ENCODE measurements around the gene THAP8. TPM values are rescaled to one million over a fixed set of nuclear protein-coding genes. Genes with fewer than 3 reads are reported as not detected.

The THAP8 gene
- total and polyA plus RNA-seq, 2 donors (not counting 3 experiments of a cell fraction or from before 2014, with no cell fraction given) = 2.9 to 6.6 TPM

DNA sequence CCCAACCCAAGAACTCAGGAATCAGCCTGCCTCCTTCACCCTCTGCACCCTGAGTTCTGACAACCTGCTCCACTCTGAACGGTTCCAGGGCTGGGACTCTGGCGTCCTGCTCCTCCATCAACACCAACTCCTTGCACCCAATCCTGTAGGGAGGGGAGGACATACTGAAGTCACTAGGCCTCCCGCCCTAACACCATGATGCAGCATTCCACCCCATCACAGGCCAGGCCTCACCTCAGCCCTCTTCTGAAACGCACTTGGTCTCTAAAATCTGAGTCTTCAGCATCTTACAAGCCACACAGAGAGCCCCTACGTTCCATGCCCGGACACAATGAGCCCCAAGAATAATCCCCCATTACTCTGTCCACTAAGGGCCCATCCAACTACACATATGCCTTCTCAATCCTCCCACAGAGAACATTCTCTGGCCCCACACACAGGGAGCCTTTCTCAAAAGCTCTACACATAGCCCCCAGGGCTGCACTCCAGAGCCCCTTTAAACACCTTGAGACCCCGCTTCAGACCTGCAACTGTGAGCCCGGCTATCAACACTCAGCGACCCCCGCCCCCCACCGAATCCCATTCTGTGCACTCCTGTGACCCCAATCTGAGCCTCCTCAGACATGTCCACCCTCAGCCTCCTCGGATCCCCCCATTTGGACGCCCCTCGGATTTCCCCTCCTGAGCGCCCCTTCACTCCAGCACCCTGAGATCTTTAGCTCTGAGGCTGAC is 40.6 kb downstream of the THAP8 start:
- H3K27me3 ChIP-seq (ENCODE audit: control insufficient read depth in 2 of 2, insufficient read depth in 2 of 2, low read length in 2 of 2) = no peaks in the 10 kb centered on the region
- H3K4me3 ChIP-seq (replicated peaks in 1 of 3; ENCODE audit: insufficient read depth in 1 of 3, low read depth in 1 of 3, low read length in 3 of 3) = peak overlapping the region; percentile 69 to 96 (median 91)
- intact Hi-C loops (cut with micrococcal nuclease) (loop anchor here (1.0 kb wide), 3 partner anchors 18 to 102 kb away; partner anchors contain the start of genes SDHAF1, TBCB, THAP8 and WDR62), dilution Hi-C loops (cut with MboI; ENCODE audit: extremely low pct_ligation_motif_present, low sequenced_read_pairs) (no loop called here)
- FAIRE-seq = peak; percentile 37
- H3K79me2 ChIP-seq (ENCODE audit: control insufficient read depth, insufficient read depth, low read length) = no peaks in the 10 kb centered on the region
- peaks cover 14% of the 10 kb centered on the region for H3K4me1 ChIP-seq (ENCODE audit: control insufficient read depth, extremely low read depth, insufficient read depth, low read length)
- peak overlapping the region; percentile 94 for H2AFZ ChIP-seq (ENCODE audit: low read depth, low read length)
- DNase-seq (ENCODE audit: low read depth, low spot score) = no peak
- peaks cover 0 to 12% of the 10 kb centered on the region in 2 experiments for H3K36me3 ChIP-seq (ENCODE audit: control insufficient read depth in 2 of 2, extremely low read depth in 1 of 2, insufficient read depth in 2 of 2, low read length in 2 of 2)
- H3K27ac ChIP-seq (ENCODE audit: insufficient read depth, low read depth, low read length) = peak overlapping the region; percentile 65
- POLR2A ChIA-PET = interaction anchor here (0.9 kb wide), 1 partner anchor 40 kb away, joined by 3 read pairs; no protein-coding TSS in a partner anchor
- peak overlapping the region; percentile 88 for H3K9ac ChIP-seq (replicated peaks; ENCODE audit: extremely low read depth, insufficient read depth, low read length)
- CTCF ChIA-PET = interaction anchor here (0.8 to 1.2 kb wide), 6 partner anchors 8 to 40 kb away, joined by 3 to 6 read pairs (median 4); partner anchors contain the start of genes CLIP3, SDHAF1 and THAP8
- BruUV-seq (replicated peaks) = no TSS peak
- H3K9me3 ChIP-seq (replicated peaks; ENCODE audit: control insufficient read depth, insufficient read depth, low read length) = no peaks in the 10 kb centered on the region
- TF ChIP-seq, protein P1, sequence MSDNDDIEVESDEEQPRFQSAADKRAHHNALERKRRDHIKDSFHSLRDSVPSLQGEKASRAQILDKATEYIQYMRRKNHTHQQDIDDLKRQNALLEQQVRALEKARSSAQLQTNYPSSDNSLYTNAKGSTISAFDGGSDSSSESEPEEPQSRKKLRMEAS (IDR thresholded peaks at IDR 0.05; ENCODE audit: insufficient read depth, insufficient read length) = no peak
- TF ChIP-seq MYC (IDR thresholded peaks at IDR 0.05; ENCODE audit: low read depth, low read length) (no peak), JUN (IDR thresholded peaks at IDR 0.05; ENCODE audit: borderline replicate concordance, insufficient read depth, insufficient read length, low read depth) (no peak), FOS (IDR thresholded peaks at IDR 0.05; ENCODE audit: borderline replicate concordance, insufficient read depth, low read length) (no peak), POLR2AphosphoS5 (IDR thresholded peaks at IDR 0.05; ENCODE audit: insufficient read depth, low read depth, low read length) (no peak), GATA2 (IDR thresholded peaks at IDR 0.05; ENCODE audit: insufficient read depth, insufficient read length, low read depth, low read length) (no peak), POLR2A (IDR thresholded peaks at IDR 0.05; ENCODE audit: low read depth, low read length) (no peak), EZH2 (IDR thresholded peaks at IDR 0.05; ENCODE audit: borderline replicate concordance, low read depth, low read length, severe bottlenecking) (no peak)
- TF ChIP-seq, protein P2, sequence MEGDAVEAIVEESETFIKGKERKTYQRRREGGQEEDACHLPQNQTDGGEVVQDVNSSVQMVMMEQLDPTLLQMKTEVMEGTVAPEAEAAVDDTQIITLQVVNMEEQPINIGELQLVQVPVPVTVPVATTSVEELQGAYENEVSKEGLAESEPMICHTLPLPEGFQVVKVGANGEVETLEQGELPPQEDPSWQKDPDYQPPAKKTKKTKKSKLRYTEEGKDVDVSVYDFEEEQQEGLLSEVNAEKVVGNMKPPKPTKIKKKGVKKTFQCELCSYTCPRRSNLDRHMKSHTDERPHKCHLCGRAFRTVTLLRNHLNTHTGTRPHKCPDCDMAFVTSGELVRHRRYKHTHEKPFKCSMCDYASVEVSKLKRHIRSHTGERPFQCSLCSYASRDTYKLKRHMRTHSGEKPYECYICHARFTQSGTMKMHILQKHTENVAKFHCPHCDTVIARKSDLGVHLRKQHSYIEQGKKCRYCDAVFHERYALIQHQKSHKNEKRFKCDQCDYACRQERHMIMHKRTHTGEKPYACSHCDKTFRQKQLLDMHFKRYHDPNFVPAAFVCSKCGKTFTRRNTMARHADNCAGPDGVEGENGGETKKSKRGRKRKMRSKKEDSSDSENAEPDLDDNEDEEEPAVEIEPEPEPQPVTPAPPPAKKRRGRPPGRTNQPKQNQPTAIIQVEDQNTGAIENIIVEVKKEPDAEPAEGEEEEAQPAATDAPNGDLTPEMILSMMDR (IDR thresholded peaks at IDR 0.05; ENCODE audit: extremely low read depth in 1 of 2, insufficient read depth in 1 of 2, low read depth in 1 of 2, low read length in 2 of 2) = no peak
- H3K9me1 ChIP-seq (replicated peaks; ENCODE audit: control insufficient read depth, extremely low read depth, insufficient read depth, low read length) = no peaks in the 10 kb centered on the region
- no peaks in the 10 kb centered on the region for H4K20me1 ChIP-seq (replicated peaks; ENCODE audit: control insufficient read depth, extremely low read depth, insufficient read depth, low read length)
- H3K4me2 ChIP-seq (ENCODE audit: insufficient read depth, low read length) = peak overlapping the region; percentile 93
